NCI-H146 treated with DMSO at 0.1 percent for 48 hours (cell line): ENCODE results near the gene DYNLT4.
"Not testable (repeated sequence)": the region's sequence is repeated elsewhere in the genome, so short reads cannot be mapped to it uniquely, and the experiment has no call there.

Experiments
- DNase-seq: peaks from one replicate; lab custom pipeline; 2025; ENCODE audit not compliant: unreplicated experiment; lab: John Stamatoyannopoulos, UW

The DYNLT4 gene

GRCh38 chr1:44806704-44807363 is at the start of gene DYNLT4:
DYNLT4 (minus strand) TSS chr1:44807351; CDS start chr1:44806668, 683 bp downstream.
- DNase-seq, result no peak

GRCh38 chr1:44855742-44856141 is 48.6 kb upstream of the DYNLT4 start:
- no peak for DNase-seq

GRCh38 chr1:44854970-44855369 is 47.8 kb upstream of the DYNLT4 start:
- DNase-seq, result no peak

GRCh38 chr1:44853201-44853600 is 46.0 kb upstream of the DYNLT4 start:
- no peak for DNase-seq

GRCh38 chr1:44851308-44851707 is 44.2 kb upstream of the DYNLT4 start:
- no peak for DNase-seq

- DNase-seq, result no peak
Measured at GRCh38 chr1:44849575-44850132, 42.5 kb upstream of the DYNLT4 start.

- no peak for DNase-seq
Measured at GRCh38 chr1:44848456-44849181, 41.5 kb upstream of the DYNLT4 start.

GRCh38 chr1:44847845-44848244 is 40.7 kb upstream of the DYNLT4 start:
- no peak for DNase-seq

GRCh38 chr1:44846985-44847384 is 39.8 kb upstream of the DYNLT4 start:
- DNase-seq, result no peak

- peak; percentile 53 for DNase-seq
Measured at GRCh38 chr1:44842862-44843655, 35.9 kb upstream of the DYNLT4 start, which contains the start of gene PTCH2. PTCH2 (minus strand) TSS chr1:44843253; CDS start chr1:44842932, 321 bp downstream.

GRCh38 chr1:44842486-44842861 is 35.3 kb upstream of the DYNLT4 start:
- DNase-seq, result no peak

- no peak for DNase-seq
Measured at GRCh38 chr1:44839576-44839975, 32.4 kb upstream of the DYNLT4 start.

- DNase-seq, result not testable (repeated sequence)
Measured at GRCh38 chr1:44838294-44838693, 31.1 kb upstream of the DYNLT4 start.

- peak; percentile 21 for DNase-seq
Measured at GRCh38 chr1:44835738-44836675, 28.9 kb upstream of the DYNLT4 start.

GRCh38 chr1:44834328-44834727 is 27.2 kb upstream of the DYNLT4 start:
- DNase-seq, result no peak

GRCh38 chr1:44832056-44832705 is 25.0 kb upstream of the DYNLT4 start:
- DNase-seq, result no peak

GRCh38 chr1:44831516-44831915 is 24.4 kb upstream of the DYNLT4 start:
- DNase-seq, result no peak

GRCh38 chr1:44830900-44831304 is 23.8 kb upstream of the DYNLT4 start:
- no peak for DNase-seq

- DNase-seq, result no peak
Measured at GRCh38 chr1:44829506-44830384, 22.6 kb upstream of the DYNLT4 start.
